Aorta (tissue), 5 donors: ENCODE data around the gene TCF4. TPM values are rescaled to one million over a fixed set of nuclear protein-coding genes. Genes with fewer than 3 reads are reported as not detected.

ENCODE experiments used
- ATAC-seq: fragments of 200-7000 bp; cut with Tn5 transposase; one replicate; pipeline ENCODE4 v1.9.1; 2022; ENCODE audit warnings: moderate library complexity; ENCODE audit not compliant: low FRiP score
- DNase-seq, 2 donors: peaks; one replicate each; pipeline ENCODE4 v3.0.0-alpha.2; 2020
- H3K27ac ChIP-seq, 2 donors: one replicate each; pipeline ENCODE4 v1.5.1; 2013; ENCODE audit warnings: low read length in 2 of 2, mild to moderate bottlenecking in 2 of 2, moderate library complexity in 2 of 2, control low read depth in 1 of 2, inconsistent platforms in 1 of 2, low read depth in 1 of 2
- H3K27me3 ChIP-seq, 2 donors: one replicate each; pipeline ENCODE4 v1.6.1; 2013; ENCODE audit warnings: control low read depth in 1 of 2, low read length in 1 of 2, mild to moderate bottlenecking in 1 of 2, moderate library complexity in 1 of 2; ENCODE audit not compliant: insufficient read depth in 2 of 2, control insufficient read depth in 1 of 2
- H3K36me3 ChIP-seq, 2 donors: one replicate each; pipeline ENCODE4 v1.6.1; 2013; ENCODE audit warnings: control low read depth in 1 of 2, low read length in 1 of 2, mild to moderate bottlenecking in 1 of 2; ENCODE audit not compliant: insufficient read depth in 2 of 2, control insufficient read depth in 1 of 2
- H3K4me1 ChIP-seq, 2 donors: one replicate each; pipeline ENCODE4 v1.6.1; 2013; ENCODE audit warnings: low read length in 2 of 2, control low read depth in 1 of 2, mild to moderate bottlenecking in 1 of 2, moderate library complexity in 1 of 2; ENCODE audit not compliant: insufficient read depth in 2 of 2, control insufficient read depth in 1 of 2
- H3K4me3 ChIP-seq, 2 donors: one replicate each; pipeline ENCODE4 v1.5.1; 2013; ENCODE audit warnings: low read length in 2 of 2, control low read depth in 1 of 2, mild to moderate bottlenecking in 1 of 2
- H3K9me3 ChIP-seq: one replicate; pipeline ENCODE4 v1.6.1; 2013; ENCODE audit warnings: mild to moderate bottlenecking, low read length; ENCODE audit not compliant: control insufficient read depth
- whole genome bisulfite sequencing, 2 donors: extraction: QIAGEN DNeasy Blood & Tissue Kit; methylation state at CpG; one replicate each; pipeline ENCODE4 v1.1.7; 2013; 5-methylcytosine and 5-hydroxymethylcytosine counted together
- intact Hi-C, 2 donors: fragments of 100-400 bp; cut with DNase I; formaldehyde crosslinking; loops; one replicate each; pipeline versions ENCODE4 v1.14.2 to v1.15.0; 2022
- microRNA-seq, 2 donors: library from miRNA; unstranded; fragments of <30 nt; microRNA quantifications; one replicate each; pipeline ENCODE4 v1.2.0, GENCODE V29; 2020
- polyA plus RNA-seq, 2 donors: library from polyadenylated mRNA; stranded (reverse); fragments of 200-250 nt; gene quantifications; one replicate each; pipeline ENCODE4 v1.2.3, GENCODE V29; 2013
- total RNA-seq, 2 donors: library from RNA; stranded (reverse); fragmentation: NEBNext Ultra II Directional; extraction: Animal tissue kit (Norgen Biotek cat#: 25700); gene quantifications; one replicate each; pipeline ENCODE4 v1.2.1, GENCODE V29; 2021
- donor health status: healthy with polysubstance abuse.
- donor health status: Bipolar disorder and iron deficiency.
- donor health status: DM: no; HTN: no; CAD: no.
- donor health status: DM: no; HTN: no; CAD: no.
- donor health status: DM: yes; HTN: yes; CAD: no.

TCF4 gene
- total and polyA plus RNA-seq, 4 donors, result 11.8 to 297 (median 75.0) TPM

DNA sequence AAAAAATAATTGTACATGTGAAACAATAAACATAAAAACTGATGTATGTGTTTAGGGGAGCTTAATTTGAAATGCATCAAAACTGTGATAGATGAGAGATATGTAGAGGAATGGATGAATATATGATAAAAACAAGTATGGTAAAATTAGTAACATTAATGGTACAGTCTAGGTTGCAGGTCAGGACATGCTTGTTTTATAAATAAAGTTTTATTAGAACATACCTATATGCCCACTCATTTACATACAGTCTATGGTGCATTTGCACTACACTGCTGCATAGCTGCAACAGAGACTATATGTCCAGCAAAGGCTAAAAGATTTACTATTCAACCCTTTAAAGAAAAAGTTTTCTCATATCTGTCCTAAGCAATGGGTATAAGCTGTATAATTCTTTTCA lies 392.1 kb downstream of the TCF4 start:
- DNase-seq (no peak), ATAC-seq (no peak)
- H3K27me3 ChIP-seq, result no peaks in the 10 kb centered on the region
- H3K36me3 ChIP-seq, result no peaks in the 10 kb centered on the region
- no peak overlapping the region for H3K4me3 ChIP-seq
- H3K9me3 ChIP-seq, result peaks cover 1% of the 10 kb centered on the region
- intact Hi-C loops, result no loop called here
- H3K4me1 ChIP-seq, result no peaks in the 10 kb centered on the region
- H3K27ac ChIP-seq, result no peak overlapping the region

DNA sequence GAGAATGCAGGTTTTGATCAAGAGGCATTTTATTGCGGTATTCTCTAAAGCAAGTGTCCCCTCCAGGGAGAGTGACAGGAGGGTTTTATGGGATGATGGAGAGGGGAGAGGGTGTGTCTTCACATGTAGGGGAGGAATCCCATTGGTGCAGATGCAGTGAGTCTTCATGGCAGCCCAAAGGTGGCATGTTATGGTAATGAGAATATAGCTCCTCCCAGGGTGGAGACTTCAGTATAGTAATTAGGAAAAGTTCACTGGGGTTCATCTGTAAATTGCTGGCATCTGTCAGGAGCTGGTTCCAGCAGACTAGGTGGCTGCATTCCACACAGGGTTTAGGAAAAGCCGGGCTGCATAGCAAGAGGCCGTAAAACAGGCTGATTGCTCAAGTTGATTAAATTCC lies 398.0 kb downstream of the TCF4 start:
- H3K36me3 ChIP-seq, result no peaks in the 10 kb centered on the region
- H3K4me1 ChIP-seq, result no peaks in the 10 kb centered on the region
- intact Hi-C loops, result no loop called here
- no peak overlapping the region for H3K4me3 ChIP-seq
- no peak for ATAC-seq
- WGBS, 2 donors, result 57 to 65% methylated on average over 3 of the region's 3 CpGs
- no peaks in the 10 kb centered on the region for H3K27me3 ChIP-seq
- no peak for DNase-seq
- H3K9me3 ChIP-seq, result peaks cover under 1% of the 10 kb centered on the region
- no peak overlapping the region for H3K27ac ChIP-seq

DNA sequence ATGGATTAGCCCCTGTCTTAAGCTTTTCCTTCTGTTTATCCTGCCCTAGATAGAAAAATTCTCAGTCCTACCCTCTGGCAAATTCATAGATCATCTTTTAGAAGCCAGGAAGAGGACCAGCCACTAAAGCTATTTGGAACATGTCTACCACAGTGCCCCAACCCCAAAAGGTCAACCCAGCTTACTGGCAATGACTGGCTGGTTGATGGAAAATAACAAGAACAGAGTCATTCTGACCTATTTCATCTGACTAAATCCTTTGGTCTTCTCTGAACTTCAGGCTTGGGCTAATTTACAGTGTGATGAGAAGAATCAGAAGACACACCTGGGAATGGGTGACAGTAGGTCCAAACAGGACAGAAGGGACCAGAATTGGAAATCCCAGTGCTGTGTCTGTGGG lies 401.4 kb downstream of the TCF4 start:
- no peak overlapping the region for H3K4me3 ChIP-seq
- H3K9me3 ChIP-seq, result no peaks in the 10 kb centered on the region
- H3K36me3 ChIP-seq, result no peaks in the 10 kb centered on the region
- intact Hi-C loops, result no loop called here
- H3K4me1 ChIP-seq, result no peaks in the 10 kb centered on the region
- DNase-seq (no peak), ATAC-seq (no peak)
- no peaks in the 10 kb centered on the region for H3K27me3 ChIP-seq
- no peak overlapping the region for H3K27ac ChIP-seq

DNA sequence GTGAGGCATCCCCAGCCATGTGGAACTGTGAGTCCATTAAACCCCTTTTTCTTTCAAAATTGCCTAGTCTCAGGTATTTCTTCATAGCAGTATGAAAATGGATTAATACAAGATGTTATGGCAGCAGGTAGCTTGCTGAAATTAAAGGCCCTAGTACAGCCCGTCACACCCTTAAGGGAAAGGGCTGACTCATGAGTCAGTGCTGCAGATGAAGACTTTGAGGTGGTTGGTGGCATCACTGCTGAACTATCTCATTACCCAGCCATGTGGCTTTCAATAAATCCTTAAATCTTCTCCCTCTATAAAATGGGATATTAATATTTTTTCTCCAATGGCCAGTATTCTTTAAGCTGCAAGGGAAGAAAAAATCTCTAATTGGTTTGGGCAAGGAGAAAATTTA lies 402.6 kb downstream of the TCF4 start:
- 90 to 91% methylated on average over 1 of the region's 1 CpG for WGBS, 2 donors
- Histone ChIP-seq H3K4me1 (no peaks in the 10 kb centered on the region), H3K27me3 (no peaks in the 10 kb centered on the region), H3K36me3 (no peaks in the 10 kb centered on the region), H3K27ac (no peak overlapping the region), H3K9me3 (no peaks in the 10 kb centered on the region), H3K4me3 (no peak overlapping the region)
- ATAC-seq, result no peak
- DNase-seq, result no peak
- intact Hi-C loops, result no loop called here

DNA sequence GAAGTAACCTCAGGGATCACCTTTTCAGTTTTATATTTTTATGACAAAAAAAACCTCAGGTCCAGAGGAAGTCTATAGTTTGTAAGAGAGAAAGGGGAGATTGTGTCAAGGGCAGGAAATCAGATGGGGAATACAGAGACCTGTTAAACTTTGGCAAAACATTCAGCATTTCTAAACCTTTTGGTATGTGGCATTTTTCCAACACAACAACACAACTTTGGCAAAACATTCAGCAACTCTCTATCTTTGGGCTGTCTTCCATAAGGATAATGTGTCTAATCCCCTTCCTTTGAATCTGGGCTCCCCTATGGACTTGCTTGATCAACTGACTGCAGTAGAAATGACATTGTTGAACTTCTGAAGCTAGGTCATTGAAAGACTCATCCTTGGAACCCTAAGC lies 408.2 kb downstream of the TCF4 start:
- Histone ChIP-seq H3K4me3 (no peak overlapping the region), H3K36me3 (no peaks in the 10 kb centered on the region), H3K27me3 (no peaks in the 10 kb centered on the region), H3K9me3 (no peaks in the 10 kb centered on the region), H3K27ac (no peak overlapping the region), H3K4me1 (no peaks in the 10 kb centered on the region)
- intact Hi-C loops, result no loop called here
- no peak for ATAC-seq
- no peak for DNase-seq

DNA sequence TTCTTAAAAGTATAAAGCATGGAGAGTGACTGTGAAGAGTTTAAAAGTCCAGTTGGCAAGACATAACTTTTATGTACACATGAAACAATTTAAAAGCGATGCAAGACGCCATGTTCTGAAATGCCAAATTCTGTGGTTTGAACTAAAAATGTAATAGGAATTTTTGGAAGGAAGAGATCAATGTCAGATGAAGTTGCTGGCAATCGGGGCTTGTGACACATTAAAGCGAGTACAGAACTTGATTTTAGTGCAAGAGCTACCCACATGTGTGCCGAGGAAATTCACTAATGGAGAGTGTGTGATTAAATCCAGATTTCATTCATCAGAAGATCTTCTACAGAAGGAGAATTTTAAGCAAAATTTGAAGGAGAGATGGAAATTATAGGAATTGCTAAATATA lies 408.6 kb downstream of the TCF4 start:
- Histone ChIP-seq H3K36me3 (no peaks in the 10 kb centered on the region), H3K27me3 (no peaks in the 10 kb centered on the region), H3K4me1 (no peaks in the 10 kb centered on the region), H3K9me3 (no peaks in the 10 kb centered on the region), H3K4me3 (no peak overlapping the region), H3K27ac (no peak overlapping the region)
- DNase-seq, result no peak
- 81 to 86% methylated on average over 5 of the region's 5 CpGs for WGBS, 2 donors
- ATAC-seq, result no peak
- intact Hi-C loops, result no loop called here

DNA sequence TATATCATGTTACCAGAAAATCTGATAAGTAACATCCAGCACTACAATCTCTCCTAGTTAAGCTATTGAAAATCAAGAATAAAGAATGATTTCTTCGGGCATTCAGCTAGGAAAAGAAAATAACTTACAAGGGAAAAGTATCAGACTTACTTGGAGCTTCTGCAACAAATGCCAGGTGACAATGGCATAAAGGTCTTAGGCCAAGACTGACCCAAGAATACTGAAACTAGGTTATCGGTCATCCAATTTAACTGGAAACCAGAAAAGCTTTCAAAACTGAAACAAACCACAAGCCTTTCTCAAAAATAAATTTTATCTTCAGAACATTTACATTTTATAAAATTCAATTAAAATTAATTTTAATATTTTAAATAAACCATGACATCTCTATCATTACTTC lies 414.7 kb downstream of the TCF4 start:
- H3K4me1 ChIP-seq, result no peaks in the 10 kb centered on the region
- no peaks in the 10 kb centered on the region for H3K27me3 ChIP-seq
- ATAC-seq (no peak), DNase-seq (no peak)
- H3K27ac ChIP-seq, result no peak overlapping the region
- no peaks in the 10 kb centered on the region for H3K36me3 ChIP-seq
- intact Hi-C loops, result no loop called here
- H3K9me3 ChIP-seq, result no peaks in the 10 kb centered on the region
- H3K4me3 ChIP-seq, result no peak overlapping the region
- 90 to 93% methylated on average over 2 of the region's 2 CpGs for WGBS, 2 donors

Small RNA genes within 50 kb of the gene (microRNA-seq; reads per million reads assigned to microRNA genes)
- 0 to 0.99 reads per million in 2 donors for gene MIR4529
